Mesenchymal stem cell (in vitro differentiated cells and primary cell): Measurements from ENCODE around the gene HS3ST1.

ENCODE experiments used
- DNase-seq: peaks from one replicate; pipeline ENCODE4 v3.0.0-alpha.2; 2013
- H2AFZ ChIP-seq: one replicate; pipeline ENCODE4 v1.6.1; 2013; ENCODE audit warnings: low read depth, mild to moderate bottlenecking, control low read depth, inconsistent platforms, low read length, moderate library complexity
- H2AK5ac ChIP-seq: 2 replicates; pipeline ENCODE4 v1.6.1; 2013; ENCODE audit warnings: low read length, moderate library complexity, mild to moderate bottlenecking, inconsistent platforms; ENCODE audit not compliant: severe bottlenecking
- H2BK120ac ChIP-seq: one replicate; pipeline ENCODE4 v1.6.1; 2013; ENCODE audit warnings: low read depth, mild to moderate bottlenecking, inconsistent platforms, low read length, moderate library complexity
- H2BK12ac ChIP-seq, 2 experiments: one replicate each; pipeline ENCODE4 v1.6.1; 2013; ENCODE audit warnings: inconsistent platforms in 2 of 2, low read length in 2 of 2, mild to moderate bottlenecking in 2 of 2, moderate library complexity in 2 of 2, control low read depth in 1 of 2
- H2BK15ac ChIP-seq: one replicate; pipeline ENCODE4 v1.6.1; 2013; ENCODE audit warnings: mild to moderate bottlenecking, low read depth, inconsistent platforms; ENCODE audit not compliant: poor library complexity, severe bottlenecking
- H2BK5ac ChIP-seq: 2 replicates; pipeline ENCODE4 v1.6.1; 2013; ENCODE audit warnings: low read depth, mild to moderate bottlenecking, low read length, control low read depth, inconsistent platforms; ENCODE audit not compliant: poor library complexity, severe bottlenecking
- H3K14ac ChIP-seq, 2 experiments: one replicate each; pipeline ENCODE4 v1.6.1; 2013; ENCODE audit warnings: inconsistent platforms in 2 of 2, low read length in 2 of 2, control low read depth in 1 of 2, mild to moderate bottlenecking in 1 of 2, moderate library complexity in 1 of 2
- H3K18ac ChIP-seq, 2 experiments: one replicate each; pipeline ENCODE4 v1.6.1; 2013; ENCODE audit warnings: inconsistent platforms in 2 of 2, low read length in 2 of 2, control low read depth in 1 of 2, low read depth in 1 of 2, mild to moderate bottlenecking in 1 of 2
- H3K23ac ChIP-seq, 2 experiments: one replicate each; pipeline ENCODE4 v1.6.1; 2013; ENCODE audit warnings: inconsistent platforms in 2 of 2, low read length in 2 of 2, mild to moderate bottlenecking in 2 of 2, moderate library complexity in 2 of 2, control low read depth in 1 of 2
- H3K27ac ChIP-seq: 2 replicates; pipeline ENCODE4 v1.5.1; 2013; ENCODE audit warnings: mild to moderate bottlenecking, moderate library complexity, low read length, control low read depth, inconsistent platforms; ENCODE audit not compliant: poor library complexity, severe bottlenecking
- H3K27me3 ChIP-seq, 2 experiments: 2 replicates each; pipeline versions ENCODE4 v1.6.1 to v1.7.0; 2013; ENCODE audit warnings: low read length in 2 of 2, mild to moderate bottlenecking in 2 of 2, moderate library complexity in 2 of 2, control low read depth in 1 of 2, inconsistent platforms in 1 of 2; ENCODE audit not compliant: control insufficient read depth in 1 of 2, insufficient read depth in 1 of 2
- H3K36me3 ChIP-seq, 2 experiments: 2 replicates each; pipeline versions ENCODE4 v1.6.1 to v1.7.0; 2013; ENCODE audit warnings: low read length in 2 of 2, control low read depth in 1 of 2, inconsistent platforms in 1 of 2, low read depth in 1 of 2, mild to moderate bottlenecking in 1 of 2; ENCODE audit not compliant: insufficient read depth in 2 of 2, control insufficient read depth in 1 of 2
- H3K4ac ChIP-seq, 2 experiments: one replicate each; pipeline ENCODE4 v1.6.1; 2013; ENCODE audit warnings: inconsistent platforms in 2 of 2, low read length in 2 of 2, mild to moderate bottlenecking in 2 of 2, moderate library complexity in 2 of 2, control low read depth in 1 of 2, low read depth in 1 of 2
- H3K4me1 ChIP-seq: 2 replicates; pipeline ENCODE4 v1.6.1; 2013; ENCODE audit warnings: low read depth, low read length, control low read depth; ENCODE audit not compliant: control insufficient read depth, insufficient read depth
- H3K4me2 ChIP-seq: 2 replicates; pipeline ENCODE4 v1.6.1; 2013; ENCODE audit warnings: low read length, mild to moderate bottlenecking, inconsistent platforms; ENCODE audit not compliant: poor library complexity, severe bottlenecking
- H3K4me3 ChIP-seq, 2 experiments: 2 replicates each; pipeline versions ENCODE4 v1.5.1 to v1.7.0; 2013; ENCODE audit warnings: low read length in 2 of 2, mild to moderate bottlenecking in 2 of 2, control low read depth in 1 of 2, low read depth in 1 of 2; ENCODE audit not compliant: insufficient read depth in 1 of 2
- H3K79me1 ChIP-seq: replicated peaks from 2 replicates; pipeline ENCODE4 v1.6.1; 2013; ENCODE audit warnings: mild to moderate bottlenecking, control low read depth, low read length, inconsistent platforms; ENCODE audit not compliant: poor library complexity, severe bottlenecking
- H3K9ac ChIP-seq: 2 replicates; pipeline ENCODE4 v1.7.0; 2013; ENCODE audit warnings: mild to moderate bottlenecking, low read length, moderate library complexity
- H3K9me3 ChIP-seq: 2 replicates; pipeline ENCODE4 v1.7.0; 2013; ENCODE audit warnings: mild to moderate bottlenecking, low read length; ENCODE audit not compliant: control insufficient read depth
- H4K8ac ChIP-seq: one replicate; pipeline ENCODE4 v1.6.1; 2013; ENCODE audit warnings: inconsistent platforms, mild to moderate bottlenecking, low read length, moderate library complexity
- H4K91ac ChIP-seq: one replicate; pipeline ENCODE4 v1.6.1; 2013; ENCODE audit warnings: mild to moderate bottlenecking, low read length, inconsistent platforms
- WGBS: methylation state at CpG from one replicate; pipeline ENCODE4 v1.1.7; 2013; ENCODE audit warnings: mixed read lengths; 5-methylcytosine and 5-hydroxymethylcytosine counted together

HS3ST1 gene

GRCh38 chr4:11355226-11355625 lies 73.5 kb downstream of the HS3ST1 start:
- Histone ChIP-seq H2AFZ (no peak overlapping the region), H3K9ac (no peak overlapping the region), H3K36me3 (no peaks in the 10 kb centered on the region), H3K4me2 (no peak overlapping the region), H2BK5ac (no peak overlapping the region), H4K91ac (no peak overlapping the region), H3K4ac (no peak overlapping the region), H3K9me3 (peaks cover 3% of the 10 kb centered on the region), H2BK15ac (no peak overlapping the region), H3K23ac (no peak overlapping the region), H3K79me1 (no peaks in the 10 kb centered on the region), H3K4me3 (no peak overlapping the region), H4K8ac (no peak overlapping the region), H2AK5ac (no peak overlapping the region), H3K18ac (no peak overlapping the region), H2BK12ac (no peak overlapping the region), H3K27ac (no peak overlapping the region), H3K14ac (no peak overlapping the region), H2BK120ac (no peak overlapping the region), H3K4me1 (peaks cover 1% of the 10 kb centered on the region), H3K27me3 (no peaks in the 10 kb centered on the region)
- WGBS: 76% methylated on average over 8 of the region's 8 CpGs
- no peak for DNase-seq

GRCh38 chr4:11354531-11354930 lies 74.2 kb downstream of the HS3ST1 start:
- Histone ChIP-seq H3K36me3 (no peaks in the 10 kb centered on the region), H3K4me1 (peaks cover 1% of the 10 kb centered on the region), H2BK5ac (no peak overlapping the region), H3K4me2 (no peak overlapping the region), H3K23ac (no peak overlapping the region), H4K91ac (no peak overlapping the region), H3K79me1 (no peaks in the 10 kb centered on the region), H3K9me3 (peaks cover 3% of the 10 kb centered on the region), H3K4ac (no peak overlapping the region), H3K14ac (no peak overlapping the region), H3K9ac (no peak overlapping the region), H2BK15ac (no peak overlapping the region), H2AFZ (no peak overlapping the region), H3K27ac (no peak overlapping the region), H2BK120ac (no peak overlapping the region), H4K8ac (no peak overlapping the region), H2AK5ac (no peak overlapping the region), H3K27me3 (no peaks in the 10 kb centered on the region), H3K18ac (no peak overlapping the region), H3K4me3 (no peak overlapping the region), H2BK12ac (no peak overlapping the region)
- no peak for DNase-seq
- 69% methylated on average over 3 of the region's 5 CpGs for WGBS

- Histone ChIP-seq H3K79me1 (no peaks in the 10 kb centered on the region), H2AFZ (no peak overlapping the region), H2BK12ac (no peak overlapping the region), H3K9ac (no peak overlapping the region), H3K23ac (no peak overlapping the region), H4K8ac (no peak overlapping the region), H3K9me3 (no peaks in the 10 kb centered on the region), H3K36me3 (no peaks in the 10 kb centered on the region), H3K14ac (no peak overlapping the region), H2BK120ac (no peak overlapping the region), H2BK15ac (no peak overlapping the region), H3K27me3 (no peaks in the 10 kb centered on the region), H3K4me1 (no peaks in the 10 kb centered on the region), H3K4ac (no peak overlapping the region), H2AK5ac (no peak overlapping the region), H3K18ac (no peak overlapping the region), H3K4me3 (no peak overlapping the region), H3K4me2 (no peak overlapping the region), H3K27ac (no peak overlapping the region), H4K91ac (no peak overlapping the region), H2BK5ac (no peak overlapping the region)
- DNase-seq: no peak
- WGBS: 95% methylated on average over 2 of the region's 3 CpGs
These were observed 80.1 kb downstream of the HS3ST1 start for GRCh38 chr4:11348449-11349088.

DNA sequence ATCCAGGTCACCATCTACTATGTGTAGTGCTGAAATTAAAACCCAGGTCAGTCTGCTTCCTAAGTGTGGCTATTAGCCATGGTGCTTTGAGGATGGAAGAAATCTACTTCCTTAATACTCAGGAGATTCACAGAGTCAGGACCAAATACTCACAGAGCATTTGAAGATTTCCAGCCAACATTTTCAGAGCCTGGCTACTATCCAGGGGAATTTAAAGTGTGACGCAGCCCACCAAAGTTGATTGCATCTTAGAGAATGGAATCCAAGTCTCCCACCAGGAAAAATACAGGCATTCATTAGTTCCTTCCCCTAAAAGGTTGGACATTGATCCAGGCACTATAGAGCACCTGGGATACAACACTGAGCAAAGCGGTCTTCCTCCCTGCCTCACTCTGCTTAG lies 83.8 kb downstream of the HS3ST1 start:
- no peak overlapping the region for H2BK12ac ChIP-seq
- H3K9me3 ChIP-seq: no peaks in the 10 kb centered on the region
- H2BK5ac ChIP-seq: no peak overlapping the region
- H4K8ac ChIP-seq: no peak overlapping the region
- no peak overlapping the region for H3K27ac ChIP-seq
- H3K79me1 ChIP-seq: no peaks in the 10 kb centered on the region
- no peaks in the 10 kb centered on the region for H3K27me3 ChIP-seq
- no peak for DNase-seq
- H3K9ac ChIP-seq: no peak overlapping the region
- H2AK5ac ChIP-seq: no peak overlapping the region
- no peaks in the 10 kb centered on the region for H3K4me1 ChIP-seq
- no peak overlapping the region for H3K4me3 ChIP-seq
- H4K91ac ChIP-seq: no peak overlapping the region
- no peak overlapping the region for H3K23ac ChIP-seq
- peak overlapping the region in 1 of 2 experiments; percentile 12 for H3K18ac ChIP-seq
- H3K14ac ChIP-seq: no peak overlapping the region
- H3K4me2 ChIP-seq: no peak overlapping the region
- H3K4ac ChIP-seq: no peak overlapping the region
- no peak overlapping the region for H2BK15ac ChIP-seq
- H2AFZ ChIP-seq: no peak overlapping the region
- no peak overlapping the region for H2BK120ac ChIP-seq
- no peaks in the 10 kb centered on the region for H3K36me3 ChIP-seq
- WGBS: 95% methylated on average over 2 of the region's 2 CpGs
